K562 (cell line): ENCODE data around the gene MSRB3. TPM values are rescaled to one million over a fixed set of nuclear protein-coding genes. Genes with fewer than 3 reads are reported as not detected.

Experiments
- ATAC-seq: fragments of 200-7000 bp; cut with Tn5 transposase; 3 replicates; pipeline ENCODE4 v1.9.1; 2020; ENCODE audit warnings: moderate library complexity
- BruUV-seq: library from RNA; stranded (reverse); fragments of 400-500 nt; replicated peaks from 2 replicates; lab custom pipeline; 2021; lab: Mats Ljungman, UMichigan
- CTCF ChIA-PET: fragments of 300-600 bp; formaldehyde crosslinking; extraction: SDS; loops from one replicate; lab custom pipeline; 2021; ENCODE audit warnings: low intra/inter-chr PET ratio; lab: Yijun Ruan, JAX
- POLR2A ChIA-PET: fragments of 300-600, 350-650 bp; sonication (Branson Sonifier 250); formaldehyde crosslinking; extraction: SDS; loops from one replicate; lab custom pipeline; 2021; ENCODE audit warnings: antibody characterized with exemption, inconsistent platforms; lab: Yijun Ruan, JAX
- DNase-seq, 4 experiments: peaks; one replicate each; pipeline versions ENCODE4 v3.0.0 to v3.0.0-alpha.2; 2011 to 2018; ENCODE audit warnings: low spot score in 3 of 4, mixed read lengths in 3 of 4; ENCODE audit errors: extremely low read depth in 1 of 4
- FAIRE-seq: peaks from 2 replicates; lab custom pipeline; 2011; peaks lifted over from hg19 to GRCh38; lab: Jason Lieb, UNC
- H2AFZ ChIP-seq: 2 replicates; pipeline ENCODE4 v1.6.0; 2011; ENCODE audit warnings: low read depth, low read length, control low read depth, inconsistent platforms
- H3K27ac ChIP-seq: fragments of 200-600 bp; 3 replicates; pipeline ENCODE4 v1.8.0; 2011; ENCODE audit warnings: low read depth, mild to moderate bottlenecking, control low read depth, inconsistent platforms, low read length, moderate library complexity, mixed read lengths; ENCODE audit errors: extremely low read depth
- H3K27me3 ChIP-seq, 2 experiments: fragments of 300-600 bp in 1 of 2; 2 replicates in 1 of 2; 3 replicates in 1 of 2; pipeline versions ENCODE4 v1.6.0 to v1.8.0; 2011; ENCODE audit warnings: inconsistent platforms in 2 of 2, low read length in 2 of 2, mild to moderate bottlenecking in 1 of 2, mixed read lengths in 1 of 2, moderate library complexity in 1 of 2; ENCODE audit not compliant: control insufficient read depth in 2 of 2, insufficient read depth in 2 of 2
- H3K36me3 ChIP-seq: fragments of 300-600 bp; 3 replicates; pipeline ENCODE4 v1.8.0; 2011; ENCODE audit warnings: mild to moderate bottlenecking, low read length, inconsistent platforms; ENCODE audit not compliant: control insufficient read depth, insufficient read depth
- H3K4me1 ChIP-seq, 2 experiments: fragments of 200-600 bp in 1 of 2; replicated peaks in 1 of 2; 2 replicates in 1 of 2; 3 replicates in 1 of 2; pipeline versions ENCODE4 v1.5.1 to v1.8.0; 2011; ENCODE audit warnings: inconsistent platforms in 2 of 2, low read length in 2 of 2, mild to moderate bottlenecking in 1 of 2, mixed read lengths in 1 of 2, moderate library complexity in 1 of 2; ENCODE audit not compliant: control insufficient read depth in 2 of 2, insufficient read depth in 2 of 2
- H3K4me2 ChIP-seq: 2 replicates; pipeline ENCODE4 v1.6.1; 2011; ENCODE audit warnings: low read length, control low read depth, inconsistent platforms, mixed read lengths; ENCODE audit not compliant: insufficient read depth
- H3K4me3 ChIP-seq: fragments of 200-600 bp; sonication (generic), shearing (Covaris generic); 2 replicates; pipeline ENCODE4 v1.5.1; 2016; ENCODE audit warnings: control low read depth, inconsistent platforms
- H3K79me2 ChIP-seq: fragments of 200-600 bp; 3 replicates; pipeline ENCODE4 v1.8.0; 2011; ENCODE audit warnings: low read length, inconsistent platforms; ENCODE audit not compliant: control insufficient read depth, insufficient read depth
- H3K9ac ChIP-seq, 2 experiments: 2 replicates each; pipeline versions ENCODE4 v1.6.0 to v1.6.1; 2011; ENCODE audit warnings: low read depth in 2 of 2, low read length in 2 of 2, control low read depth in 1 of 2, inconsistent platforms in 1 of 2, mild to moderate bottlenecking in 1 of 2, mixed read lengths in 1 of 2; ENCODE audit not compliant: insufficient read depth in 1 of 2
- H3K9me1 ChIP-seq: one replicate; pipeline ENCODE4 v1.6.0; 2011; ENCODE audit warnings: inconsistent platforms, mild to moderate bottlenecking, low read length, moderate library complexity; ENCODE audit not compliant: control insufficient read depth, insufficient read depth
- H3K9me3 ChIP-seq: replicated peaks from 2 replicates; pipeline ENCODE4 v1.5.1; 2011; ENCODE audit warnings: low read depth, low read length, inconsistent platforms; ENCODE audit not compliant: control insufficient read depth, insufficient read depth
- H4K20me1 ChIP-seq: replicated peaks from 2 replicates; pipeline ENCODE4 v1.6.1; 2011; ENCODE audit warnings: low read length, inconsistent platforms, mixed read lengths; ENCODE audit not compliant: control insufficient read depth, insufficient read depth
- NR4A1 ChIP-seq, 2 experiments: fragments of 250-450 bp in 1 of 2; fragments of 450-650 bp in 1 of 2; sonication (Bioruptor Pico) in 1 of 2; IDR thresholded peaks; 2 replicates each; pipeline versions ENCODE4 v1.4.0 to v1.6.1; 2016 to 2020; ENCODE audit warnings: mild to moderate bottlenecking in 2 of 2, missing compliant biosample characterization in 1 of 2, missing genetic modification characterization in 1 of 2, moderate library complexity in 1 of 2
- REST ChIP-seq, 2 experiments: fragments of 450-650 bp; formaldehyde crosslinking in 1 of 2; IDR thresholded peaks; 2 replicates each; pipeline versions ENCODE4 v1.4.0 to v1.6.1; 2014 to 2020; ENCODE audit warnings: mild to moderate bottlenecking in 2 of 2, borderline replicate concordance in 1 of 2, low read depth in 1 of 2
- XRCC5 ChIP-seq: fragments of 200-400 bp; formaldehyde crosslinking; IDR thresholded peaks from 2 replicates; pipeline ENCODE4 v1.6.1; 2017; ENCODE audit warnings: low read depth, mild to moderate bottlenecking, low read length
- WGBS: fragments of 100-300 bp; shearing (Covaris generic); methylation state at CpG from one replicate; pipeline ENCODE4 v1.1.6; 2016; ENCODE audit warnings: low coverage, mixed read lengths; ENCODE audit not compliant: insufficient coverage; ENCODE audit errors: missing lambda C conversion rate; 5-methylcytosine and 5-hydroxymethylcytosine counted together
- in situ Hi-C: fragments of 300-500 bp; cut with MboI; formaldehyde crosslinking; loops from 4 replicates; pipeline ENCODE4 v1.15.0; 2018; ENCODE audit warnings: inconsistent platforms, mixed read lengths
- intact Hi-C: fragments of 100-400 bp; cut with micrococcal nuclease; formaldehyde crosslinking; loops from 2 replicates; pipeline ENCODE4 v1.14.2; 2022
- polyA plus RNA-seq, 8 experiments: library from polyadenylated mRNA; depleted of rRNA in 4 of 8; stranded (reverse) in 5 of 8; unstranded in 3 of 8; fragments of >200 nt; fragmentation: Nextera tagmentation in 2 of 8; fragmentation: Illumina TruSeq in 1 of 8; extraction: Ambion mirVana in 2 of 8; extraction: Trizol in 1 of 8; gene quantifications; 2 replicates each; pipeline versions ENCODE4 v1.2.1 to v1.2.3, GENCODE V29; 2011 to 2014; ENCODE audit warnings: inconsistent platforms in 1 of 8, missing spikeins in 1 of 8
- total RNA-seq, 7 experiments: library from RNA; depleted of rRNA in 6 of 7; stranded (reverse); fragments of >200 nt in 6 of 7; fragmentation: Illumina TruSeq in 2 of 7; extraction: Trizol in 2 of 7; gene quantifications; 2 replicates each; pipeline versions ENCODE4 v1.2.1 to v1.2.3, GENCODE V29; 2011 to 2021; ENCODE audit warnings: low replicate concordance in 1 of 7

MSRB3 gene
- total and polyA plus RNA-seq, 9 of the 15 experiments (the other 6 are each of a cell fraction or from before 2014, with no cell fraction given): 0.04 TPM; not detected in 8

- no peaks in the 10 kb centered on the region for H3K36me3 ChIP-seq
- H3K27ac ChIP-seq: no peak overlapping the region
- FAIRE-seq (no peak), DNase-seq (no peak), ATAC-seq (no peak)
- H2AFZ ChIP-seq: no peak overlapping the region
- CTCF ChIA-PET: no interaction called here
- no peaks in the 10 kb centered on the region for H3K4me1 ChIP-seq
- WGBS: 0% methylated on average over 5 of the region's 5 CpGs
- H3K9me1 ChIP-seq: no peaks in the 10 kb centered on the region
- H3K9me3 ChIP-seq: no peaks in the 10 kb centered on the region
- POLR2A ChIA-PET: no interaction called here
- intact Hi-C loops: no loop called here
- no peaks in the 10 kb centered on the region for H3K79me2 ChIP-seq
- BruUV-seq: no TSS peak
- no peak overlapping the region for H3K4me2 ChIP-seq
- no peak overlapping the region for H3K4me3 ChIP-seq
- H3K9ac ChIP-seq: no peak overlapping the region
- in situ Hi-C loops: no loop called here
- TF ChIP-seq XRCC5 (no peak), NR4A1 (CRISPR knock-in tag; IDR thresholded peaks at IDR 0.05) (no peak), NR4A1 (tag; IDR thresholded peaks at IDR 0.05) (no peak), REST (IDR thresholded peaks at IDR 0.05; ENCODE audit: borderline replicate concordance) (peak; percentile 28), REST (CRISPR knock-in tag; IDR thresholded peaks at IDR 0.05; ENCODE audit: low read depth) (no peak)
- TF ChIP-seq, all 486 proteins: peak for 1
- Histone ChIP-seq H3K27me3 (peaks cover 0 to 8% of the 10 kb centered on the region in 2 experiments; a peak in 2 of 5 replicates), H4K20me1 (peaks cover 5% of the 10 kb centered on the region)
These were observed 223.5 kb downstream of the MSRB3 start for GRCh38 chr12:65501935-65502334.
